ENCODE measurements around the gene TMEM175.

Gene TMEM175

DNA sequence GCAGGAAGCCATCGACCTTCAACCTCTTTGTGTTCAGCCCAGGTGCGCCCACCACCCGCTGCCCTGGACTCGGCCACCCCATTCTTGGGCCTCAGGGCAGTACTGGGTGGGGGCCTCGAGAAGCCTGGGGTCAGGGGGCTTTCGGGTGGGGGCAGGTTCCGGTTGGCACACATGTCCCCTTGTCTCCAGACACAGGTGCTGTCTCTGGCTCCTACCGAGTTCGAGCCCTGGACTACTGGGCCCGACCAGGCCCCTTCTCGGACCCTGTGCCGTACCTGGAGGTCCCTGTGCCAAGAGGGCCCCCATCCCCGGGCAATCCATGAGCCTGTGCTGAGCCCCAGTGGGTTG lies 71.8 kb downstream of the TMEM175 start:
- DNase-seq (ENCODE audit: low spot score): no peak

DNA sequence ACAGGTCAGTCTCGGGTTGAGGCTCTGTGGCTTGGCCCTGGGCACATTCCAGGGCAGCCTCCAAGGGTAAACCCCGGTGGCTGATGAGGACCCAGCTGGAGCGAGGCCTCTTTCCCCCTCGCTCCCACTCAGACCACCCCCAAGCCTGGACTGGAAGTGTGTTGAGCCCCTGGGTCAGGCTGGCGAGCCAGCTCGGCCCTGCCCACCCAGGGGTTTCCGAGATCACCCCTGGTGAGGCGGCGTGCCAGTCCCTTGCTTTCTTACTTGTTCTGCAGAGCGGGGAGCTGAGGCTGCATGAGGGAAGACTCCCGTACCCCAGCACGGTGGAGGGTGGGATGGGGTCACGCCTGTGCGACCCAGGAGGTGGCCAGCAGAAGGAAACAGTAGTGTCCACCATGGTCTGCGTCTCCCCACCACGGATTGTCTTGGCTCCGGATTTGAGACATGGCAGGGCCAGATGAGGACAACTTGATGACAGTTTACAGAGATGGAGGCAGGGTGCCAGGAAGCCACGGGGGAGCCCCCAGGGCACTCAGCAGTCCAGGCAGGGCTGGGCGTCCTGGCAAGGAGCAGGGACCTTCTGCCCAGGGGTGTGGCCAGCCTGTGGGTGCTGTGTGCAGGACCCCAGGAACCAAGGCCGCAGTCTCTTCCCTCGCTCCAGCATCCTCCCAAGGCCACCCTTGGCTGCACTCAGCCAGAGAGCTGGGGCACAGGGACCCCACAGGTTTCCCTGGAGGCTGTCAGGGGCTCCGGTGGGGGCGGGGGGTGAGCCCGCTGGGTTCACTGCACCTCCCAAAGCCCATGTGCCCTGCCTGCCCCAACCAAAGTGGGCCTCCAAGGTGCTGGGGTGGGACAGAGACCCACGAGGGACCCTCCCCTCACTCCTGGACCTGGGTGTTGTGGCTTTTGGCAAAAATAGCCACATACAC lies 72.6 kb downstream of the TMEM175 start:
- DNase-seq (ENCODE audit: low spot score): no peak

DNA sequence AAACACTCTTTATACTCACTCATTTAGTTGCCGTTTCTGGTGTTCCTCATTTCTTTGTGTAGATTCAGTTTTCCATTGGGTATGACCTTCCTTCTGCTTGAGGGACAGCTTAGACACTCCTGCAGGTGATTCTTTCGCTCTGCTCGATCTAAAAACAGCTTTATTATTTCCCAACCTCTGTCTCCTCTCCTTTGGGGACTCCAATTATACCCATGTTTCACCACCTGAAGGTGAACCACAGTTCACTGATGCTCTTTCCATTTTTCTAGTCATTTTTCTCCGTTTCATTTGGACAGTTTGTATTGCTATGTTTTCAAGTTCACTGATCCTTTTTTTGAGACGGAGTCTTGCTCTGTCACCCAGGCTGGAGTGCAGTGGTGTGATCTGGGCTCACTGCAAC lies 74.6 kb downstream of the TMEM175 start:
- DNase-seq (ENCODE audit: low spot score): no peak

Data from kidney tubule cell (primary cell).